ENCODE results near the gene EXOG. TPM values are rescaled to one million over a fixed set of nuclear protein-coding genes. Genes with fewer than 3 reads are reported as not detected.
A peak's percentile ranks its signal among the peaks of the same experiment; 100 is the strongest.

The EXOG gene
- total RNA-seq, 1 experiment from 2014 or later = 5.1 TPM

DNA sequence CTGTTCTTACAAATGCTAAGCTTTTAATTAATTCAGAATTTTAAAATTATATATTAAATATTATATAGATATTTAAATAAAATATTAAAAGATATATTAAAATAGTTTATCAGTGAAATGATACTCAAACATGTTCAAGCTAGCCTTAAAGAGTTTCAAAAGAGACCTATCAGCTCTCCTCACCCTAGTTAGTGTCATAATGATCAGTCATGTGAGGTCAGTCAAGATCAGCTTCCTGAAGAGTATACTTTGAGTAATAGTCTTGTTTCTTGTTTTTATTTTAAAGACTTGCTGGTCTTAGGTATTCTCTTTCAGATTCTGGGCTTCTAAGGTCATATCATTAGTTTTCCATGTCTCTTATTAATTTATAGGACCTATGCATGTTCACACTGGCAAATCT, 14.5 kb downstream of the EXOG start:
- DNase-seq (ENCODE audit: low spot score) = no peak

DNA sequence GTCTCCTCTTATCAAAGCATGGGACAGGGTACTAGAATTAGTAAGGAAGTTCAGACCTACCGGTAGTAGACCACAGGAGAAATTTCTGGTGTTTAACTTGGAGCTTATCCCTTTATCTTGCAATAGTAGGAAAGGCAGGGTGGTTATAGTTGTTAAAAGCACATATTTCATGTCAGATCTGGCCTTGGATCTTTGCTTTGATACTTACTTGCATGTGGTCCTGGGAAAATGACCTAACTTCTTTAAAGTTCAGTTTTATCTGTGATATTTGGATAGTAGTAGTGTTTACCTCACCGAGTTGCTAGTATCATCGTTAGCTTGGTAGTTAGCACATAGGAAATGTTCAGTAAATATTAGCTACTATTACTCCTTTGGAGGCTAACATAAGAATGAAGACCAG, 15.4 kb downstream of the EXOG start:
- no peak for DNase-seq (ENCODE audit: low spot score)

DNA sequence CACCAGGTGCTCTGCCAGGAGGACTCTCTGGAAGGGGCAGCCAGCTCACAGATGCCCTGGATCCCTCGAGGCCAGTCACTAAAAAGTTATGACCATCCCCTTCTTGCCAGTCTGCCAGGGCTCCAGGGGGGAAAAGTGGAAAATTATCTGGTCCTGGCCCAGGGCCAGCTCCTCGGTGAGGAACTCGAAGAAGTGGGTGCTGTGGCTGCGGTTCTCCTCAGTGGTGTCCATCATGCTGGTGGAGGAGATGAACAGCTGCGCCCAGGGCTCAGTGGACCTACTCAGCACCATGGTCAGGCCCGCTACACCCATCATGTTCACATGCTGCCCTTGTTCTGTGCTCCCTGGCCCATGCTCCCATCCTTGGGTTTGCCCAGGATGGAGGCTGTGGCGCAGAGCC, 19.2 kb downstream of the EXOG start:
- no peak for DNase-seq (ENCODE audit: low spot score)

DNA sequence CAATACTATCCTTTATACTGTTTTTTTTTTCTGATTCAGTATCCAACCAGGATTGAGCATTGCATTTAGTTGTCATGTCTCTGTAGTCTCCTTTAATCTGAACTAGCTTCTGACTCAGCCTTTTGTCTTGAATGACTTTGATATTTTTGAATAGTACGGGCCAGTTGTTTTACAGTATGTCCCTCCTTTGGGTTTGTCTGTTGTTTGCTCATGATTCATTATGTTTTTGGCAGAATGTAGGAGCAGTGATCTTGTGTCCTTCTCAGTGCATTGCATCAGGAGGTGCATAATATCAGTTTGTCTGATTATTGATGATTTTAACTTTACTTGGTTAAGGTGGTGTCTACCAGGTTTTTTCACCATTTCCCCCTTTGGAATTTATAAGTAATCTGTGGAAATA, 20.5 kb downstream of the EXOG start:
- DNase-seq (ENCODE audit: low spot score) = no peak

DNA sequence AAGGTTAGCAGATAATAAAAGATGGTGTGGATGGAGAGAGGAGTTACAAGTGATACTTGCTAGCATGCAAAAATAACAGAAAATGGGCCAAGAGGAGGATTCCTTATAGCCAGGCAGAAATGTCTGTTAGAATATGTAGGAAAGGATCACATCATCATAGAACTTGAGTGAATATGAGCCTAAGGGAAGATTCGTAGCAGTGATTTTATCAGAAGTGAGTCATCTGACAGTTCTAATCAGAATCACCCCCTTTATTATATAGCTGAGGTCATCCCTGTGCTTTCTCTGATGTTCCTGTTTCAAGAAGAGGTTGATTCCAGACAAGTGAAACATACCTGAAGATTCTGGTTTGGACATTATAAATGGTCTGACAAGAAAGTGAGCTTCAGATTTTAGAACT, 22.9 kb downstream of the EXOG start:
- no peak for DNase-seq (ENCODE audit: low spot score)

DNA sequence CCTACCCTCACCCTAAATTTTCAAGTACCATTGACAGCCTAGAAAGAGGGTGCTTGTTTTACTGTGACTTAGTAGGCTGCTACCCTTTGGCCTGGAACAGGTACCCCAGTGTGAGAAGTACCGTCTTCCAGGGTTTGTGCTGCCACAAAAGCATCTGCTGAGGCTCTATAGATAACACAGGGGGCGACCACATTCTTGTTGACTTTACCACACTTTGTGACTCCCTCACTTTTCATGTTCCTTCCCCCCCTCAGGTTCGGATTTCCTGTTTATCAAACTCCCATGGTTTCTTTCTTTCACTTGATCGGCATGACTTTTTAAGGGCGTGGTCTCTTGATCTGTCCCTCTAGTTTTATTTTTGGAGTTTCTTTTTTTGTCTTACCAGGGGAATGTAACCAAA, 23.5 kb downstream of the EXOG start:
- DNase-seq (ENCODE audit: low spot score) = no peak

DNA sequence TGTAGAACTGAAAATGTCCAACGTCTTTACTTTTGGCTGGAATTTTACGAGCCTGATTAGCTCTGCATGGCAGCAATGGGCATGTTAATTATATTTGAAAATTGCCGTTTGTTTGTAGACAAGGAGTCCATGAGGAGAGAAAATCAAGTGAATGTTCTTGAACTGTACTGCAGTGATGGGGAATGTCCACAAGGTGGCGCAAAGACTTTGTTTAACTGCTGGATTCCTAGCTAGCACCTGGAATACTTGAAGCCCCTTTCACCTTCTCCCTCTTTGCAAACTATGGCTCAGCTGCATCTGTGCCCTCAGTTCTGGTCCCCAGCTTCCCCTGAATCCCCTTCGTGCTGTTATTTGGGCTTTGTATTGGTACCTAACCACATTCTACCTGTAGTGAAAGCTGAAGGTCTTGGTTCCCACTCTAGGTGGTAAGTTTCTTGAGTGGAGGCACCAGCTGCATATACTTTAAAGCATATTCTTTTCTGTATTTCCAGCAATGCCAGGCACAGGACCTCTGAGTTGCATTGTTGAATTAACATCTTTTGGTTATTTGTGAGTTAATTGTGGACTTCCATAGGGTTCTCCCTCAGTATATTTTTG, 25.3 kb downstream of the EXOG start:
- DNase-seq (ENCODE audit: low spot score) = peak; percentile 78

DNA sequence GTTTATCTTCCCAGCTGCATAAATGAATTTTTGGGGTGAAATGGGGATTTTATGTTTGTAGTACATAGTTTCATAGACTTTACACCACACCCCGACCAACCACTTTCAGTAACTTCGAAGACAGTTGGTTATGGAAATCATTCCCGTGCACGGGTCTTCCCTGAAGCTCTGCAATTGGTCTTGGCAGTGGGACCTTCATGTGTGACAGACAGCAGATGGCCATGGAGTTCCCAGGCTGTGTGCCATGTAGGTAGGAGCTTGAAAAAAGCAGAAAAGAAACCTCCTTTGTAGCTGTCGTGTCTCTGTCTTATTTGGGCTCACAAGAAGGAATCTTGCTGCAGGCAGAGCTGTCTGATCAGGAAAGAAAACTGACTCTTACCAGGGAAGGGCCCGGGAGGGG, 25.9 kb downstream of the EXOG start:
- no peak for DNase-seq (ENCODE audit: low spot score)

DNA sequence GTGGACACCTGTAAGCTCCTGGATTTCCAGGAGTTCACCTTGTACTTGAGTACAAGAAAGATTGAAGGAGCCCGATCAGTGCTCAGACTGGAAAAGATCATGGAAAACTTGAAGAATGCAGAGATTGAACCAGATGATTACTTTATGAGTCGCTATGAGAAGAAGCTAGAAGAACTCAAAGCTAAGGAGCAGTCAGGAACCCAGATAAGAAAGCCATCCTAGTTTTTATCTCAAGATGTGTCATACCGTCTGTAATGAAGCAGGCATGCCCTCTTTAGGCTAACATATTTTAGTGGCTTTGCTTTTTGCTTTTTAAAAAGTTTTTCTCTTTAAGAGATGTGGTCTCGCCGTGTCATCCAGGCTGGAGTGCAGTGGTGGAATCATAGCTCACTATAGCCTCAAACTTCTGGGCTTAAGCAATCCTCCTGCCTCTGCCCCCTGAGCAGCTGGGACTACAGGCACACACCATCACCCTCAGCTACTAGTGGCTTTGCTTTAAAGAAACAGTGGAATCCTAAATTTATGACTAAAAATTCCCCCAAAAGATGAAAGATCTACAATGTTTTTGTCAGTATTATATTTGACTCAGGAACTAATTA, 28.1 kb downstream of the EXOG start:
- no peak for DNase-seq (ENCODE audit: low spot score)

DNA sequence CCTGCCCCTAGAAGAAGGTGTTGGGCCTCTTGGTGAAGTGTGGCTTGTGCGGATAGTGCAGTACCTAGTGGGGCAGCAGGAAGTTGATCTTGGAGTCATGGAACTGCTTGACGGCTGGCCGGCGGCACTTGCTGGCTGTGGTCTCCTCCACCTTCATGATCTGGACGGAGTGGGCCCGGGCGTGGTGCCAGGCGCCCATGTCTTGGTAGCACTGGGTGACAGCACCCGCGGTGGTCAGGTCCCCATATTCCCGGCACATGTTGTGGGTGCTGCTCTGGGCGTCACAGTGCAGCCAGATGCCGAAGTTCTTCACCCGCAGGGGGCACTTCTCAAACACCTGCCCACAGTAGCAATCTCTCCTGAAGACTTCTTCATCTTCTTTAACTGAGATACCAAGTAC, 30.7 kb downstream of the EXOG start:
- DNase-seq (ENCODE audit: low spot score) = no peak

DNA sequence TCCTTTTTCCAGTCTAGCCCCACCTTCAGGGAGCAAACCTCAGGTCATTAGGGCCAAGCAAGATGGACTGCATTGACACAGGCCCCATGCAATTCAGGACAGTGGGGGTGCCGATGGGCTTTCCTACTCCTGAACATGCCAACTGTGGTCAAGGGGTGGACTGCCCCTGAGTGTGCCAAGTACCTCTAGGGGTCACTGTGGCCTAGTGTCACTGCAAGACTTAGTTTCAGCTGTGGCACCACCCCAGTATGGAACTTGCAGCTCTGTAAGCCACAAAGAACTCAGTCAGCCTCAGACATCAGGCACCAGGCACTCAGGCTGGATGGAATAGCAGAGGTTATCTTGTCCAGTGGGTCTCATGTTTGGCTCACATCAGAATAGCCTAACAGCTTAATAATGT, 32.3 kb downstream of the EXOG start:
- peak; percentile 8 for DNase-seq (ENCODE audit: low spot score)

DNA sequence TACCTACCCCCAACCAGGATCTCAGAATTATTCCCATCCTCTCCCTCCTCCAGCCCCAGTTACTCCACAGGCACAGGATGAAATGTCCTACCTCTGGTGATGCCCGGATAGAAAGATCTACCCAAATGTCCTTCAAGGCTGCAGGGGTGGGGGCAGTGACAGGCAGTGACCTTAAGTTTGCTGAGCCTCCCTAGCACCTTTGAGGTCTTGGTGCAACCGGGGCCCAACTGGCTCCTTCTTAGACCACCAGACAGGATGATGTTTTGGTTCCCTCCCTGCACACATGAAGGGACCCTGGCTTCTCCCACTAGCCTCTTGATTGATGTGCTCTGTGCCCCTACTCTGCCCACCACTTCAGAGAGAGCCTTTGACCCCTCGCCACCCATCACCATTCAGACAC, 36.4 kb downstream of the EXOG start:
- no peak for DNase-seq (ENCODE audit: low spot score)

DNA sequence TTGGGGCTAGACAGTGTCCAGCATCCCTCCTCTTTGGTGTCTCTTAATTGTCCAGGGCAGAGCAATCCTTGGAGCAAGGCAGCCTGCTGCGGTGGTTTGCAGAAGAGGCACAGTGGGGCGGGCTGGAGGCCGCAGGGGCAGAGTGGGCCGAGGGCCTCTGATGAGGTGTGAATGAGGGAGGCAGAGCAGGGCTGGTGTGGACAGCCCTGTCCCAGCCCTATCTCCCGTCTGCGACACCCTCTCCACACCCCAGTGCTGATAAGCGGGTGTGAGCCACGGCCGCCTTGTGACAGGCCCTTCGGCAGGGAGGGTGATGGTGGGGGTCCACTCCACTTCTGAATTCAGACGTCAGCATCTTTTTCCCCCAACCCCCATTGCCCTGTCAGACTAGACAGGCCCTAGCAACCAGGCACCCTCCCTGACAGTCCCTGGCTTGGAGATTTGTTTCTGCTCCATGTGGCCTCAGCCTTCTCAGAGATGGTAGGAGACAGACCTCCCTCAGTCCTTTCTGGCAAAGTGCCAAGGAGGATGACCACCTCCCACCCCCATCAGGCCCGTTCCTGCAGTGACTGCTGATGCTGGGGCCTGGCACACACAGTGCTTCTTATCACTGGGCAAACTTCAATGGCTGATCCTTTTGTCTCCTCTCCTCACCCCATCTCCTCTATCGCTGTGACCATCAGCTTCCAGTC, 37.3 kb downstream of the EXOG start:
- DNase-seq (ENCODE audit: low spot score) = no peak

DNA sequence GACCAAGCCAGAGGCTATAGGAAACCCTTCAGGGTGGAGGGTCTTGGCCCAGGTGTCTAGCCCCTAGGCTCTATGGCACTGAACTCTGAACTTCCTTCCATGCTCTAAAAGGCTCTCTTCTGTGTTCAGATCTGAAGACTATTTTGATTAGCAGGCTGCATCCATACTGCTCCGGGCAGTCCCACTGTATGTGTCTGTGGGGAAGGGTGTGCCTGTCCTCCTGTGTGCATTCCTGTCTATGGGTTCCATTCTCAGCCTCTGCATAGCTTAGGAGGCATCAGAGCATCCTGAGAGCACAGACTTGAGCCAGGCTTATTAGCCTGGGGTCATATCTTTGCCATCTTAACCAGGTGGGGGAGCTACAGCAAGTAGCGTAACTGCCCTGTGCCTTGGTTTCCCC, 38.0 kb downstream of the EXOG start:
- DNase-seq (ENCODE audit: low spot score) = no peak

DNA sequence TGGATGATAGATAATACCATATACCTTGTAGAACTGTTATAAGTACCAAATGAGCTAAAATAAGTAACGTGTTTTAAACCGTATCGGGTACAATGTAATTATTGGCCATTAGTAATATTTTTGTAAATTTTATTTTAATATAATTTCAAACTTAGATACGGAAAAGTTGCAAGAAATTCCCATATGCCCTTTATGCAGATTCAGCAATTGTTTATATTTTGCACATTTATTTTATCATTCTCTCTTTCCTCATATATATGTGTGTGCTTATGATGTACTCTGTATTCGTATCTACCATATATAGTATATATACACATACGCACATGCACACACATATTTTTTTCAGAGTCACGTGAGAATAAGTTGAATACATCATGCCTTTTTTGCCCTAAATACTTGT, 38.5 kb downstream of the EXOG start:
- DNase-seq (ENCODE audit: low spot score) = no peak

DNA sequence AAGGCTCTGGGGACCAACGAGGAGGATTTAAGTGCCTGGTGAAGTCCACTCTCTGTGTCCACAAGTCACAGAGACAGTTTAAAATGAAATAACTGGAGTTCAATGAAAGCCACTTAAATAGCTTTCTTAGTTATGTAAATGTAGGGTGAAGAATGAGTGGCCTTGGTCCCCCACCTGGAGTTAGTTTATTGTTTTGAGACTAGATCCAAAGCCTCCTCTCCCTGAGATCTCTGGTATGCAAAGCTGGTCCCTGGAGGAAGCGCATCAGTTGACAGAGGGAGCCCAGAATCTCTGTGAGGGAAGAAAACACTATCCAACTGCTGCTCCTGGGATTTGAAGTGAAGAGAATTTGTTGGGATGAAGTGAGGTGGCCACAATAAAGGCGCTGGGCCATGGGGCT, 40.5 kb downstream of the EXOG start:
- DNase-seq (ENCODE audit: low spot score) = no peak

DNA sequence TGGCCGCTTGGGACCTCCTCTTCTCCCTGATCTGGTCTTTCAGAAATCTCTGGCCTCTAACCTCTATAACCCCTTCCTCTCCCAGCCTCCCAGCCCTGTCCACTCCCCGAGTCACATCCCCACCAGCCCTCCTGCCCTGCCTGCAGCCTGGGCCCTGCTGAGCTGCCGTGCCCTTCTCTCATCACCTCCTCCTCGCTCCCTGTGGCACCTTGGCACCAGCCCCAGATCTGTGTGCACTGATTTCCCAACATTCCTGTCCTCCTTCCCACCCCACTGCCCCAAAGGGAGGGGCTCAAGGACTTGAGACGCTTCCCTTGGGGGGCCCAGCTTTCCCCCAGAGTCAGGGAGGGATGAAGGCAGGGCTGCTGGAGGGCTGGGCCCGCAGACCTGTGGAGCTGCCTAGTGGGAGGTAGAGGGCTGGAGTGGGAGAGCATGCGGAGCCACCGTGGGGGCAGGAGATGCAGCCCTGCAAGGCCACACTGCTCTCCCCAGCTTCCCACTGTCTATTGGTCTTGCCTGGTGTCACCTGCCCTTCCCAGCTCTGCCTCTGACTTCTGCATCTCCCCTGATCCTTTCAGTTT, 42.7 kb downstream of the EXOG start:
- DNase-seq (ENCODE audit: low spot score) = no peak

DNA sequence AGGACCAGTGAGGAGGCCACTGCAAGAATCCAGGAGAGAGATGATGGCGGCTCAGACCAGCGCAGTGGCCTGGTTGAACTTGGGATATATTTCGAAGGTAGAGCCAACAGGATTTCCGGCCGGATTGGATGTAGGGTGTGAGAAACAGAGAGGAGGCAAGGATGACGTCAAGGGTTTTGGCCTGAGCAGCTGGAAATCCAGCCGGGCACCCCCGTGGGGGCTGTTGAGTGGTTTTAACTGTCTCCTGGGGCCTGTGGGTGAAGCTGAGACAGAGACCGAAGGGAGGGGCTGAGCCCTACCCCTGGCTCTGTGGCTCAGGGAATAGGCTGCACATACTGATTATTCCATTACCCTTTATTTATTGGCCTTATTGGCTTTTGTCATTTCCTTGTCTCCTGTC, 45.7 kb downstream of the EXOG start:
- no peak for DNase-seq (ENCODE audit: low spot score)

DNA sequence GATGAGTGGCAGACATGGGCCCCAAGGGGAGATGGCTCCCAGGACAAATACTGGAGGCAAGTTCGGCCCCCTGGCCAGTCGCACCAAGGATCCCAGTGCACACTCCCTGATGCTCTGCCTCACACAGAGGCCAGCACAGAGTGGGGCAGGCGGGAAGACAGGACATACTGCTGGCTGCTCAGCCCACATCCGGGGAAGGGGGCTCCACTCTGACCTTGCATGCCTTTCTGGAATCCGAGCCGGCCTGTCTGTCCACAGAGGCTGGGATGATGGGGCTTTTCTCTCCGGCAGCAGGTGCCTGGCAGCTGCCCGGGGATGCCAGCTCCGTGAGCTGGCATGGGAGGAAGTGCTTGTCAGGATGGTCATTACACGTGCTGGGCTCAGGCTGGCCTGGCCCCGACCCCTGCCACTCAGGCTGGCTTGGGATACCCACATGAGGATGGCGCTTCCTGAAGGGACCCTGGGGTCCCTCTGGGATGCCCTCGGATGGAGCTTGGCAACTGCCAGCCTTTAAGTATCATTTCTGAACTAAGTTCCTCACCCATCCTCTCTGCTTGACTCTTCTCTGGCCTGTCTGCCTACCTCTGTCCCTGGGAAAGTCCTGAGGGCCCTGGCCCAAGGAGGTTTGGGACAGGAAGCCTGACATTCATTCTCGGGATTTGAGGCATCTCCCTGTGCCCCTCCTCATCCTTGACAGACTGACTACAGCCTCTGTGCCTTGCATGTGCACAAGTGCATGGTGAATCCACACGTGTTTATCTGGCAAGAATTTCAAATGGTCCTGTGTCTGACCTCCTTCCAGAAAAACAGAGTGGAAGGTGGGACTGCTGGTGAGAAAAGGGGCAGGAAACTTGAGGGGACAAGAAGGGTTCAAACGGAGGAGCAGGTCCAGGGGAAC, 46.5 kb downstream of the EXOG start:
- no peak for DNase-seq (ENCODE audit: low spot score)

DNA sequence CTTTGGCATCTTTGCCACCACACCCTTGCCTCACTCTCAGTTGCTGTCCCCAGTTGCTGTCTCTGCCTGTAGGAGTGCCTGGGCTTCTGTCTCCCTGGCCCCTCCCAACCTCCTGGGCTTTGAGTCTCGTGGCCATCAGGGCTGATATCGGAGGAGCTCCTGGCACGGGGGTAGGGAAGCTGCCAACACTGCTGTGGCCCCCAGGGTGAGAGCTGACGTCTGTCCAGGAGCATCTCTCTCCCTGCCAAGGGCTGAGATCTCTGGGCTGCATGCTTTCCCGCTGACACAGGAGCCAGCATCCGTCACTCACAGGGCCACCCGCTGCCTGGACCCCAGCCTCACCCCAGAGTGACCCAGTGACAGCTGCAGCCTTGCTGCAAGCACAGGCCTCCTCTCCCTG, 47.4 kb downstream of the EXOG start:
- no peak for DNase-seq (ENCODE audit: low spot score)

DNA sequence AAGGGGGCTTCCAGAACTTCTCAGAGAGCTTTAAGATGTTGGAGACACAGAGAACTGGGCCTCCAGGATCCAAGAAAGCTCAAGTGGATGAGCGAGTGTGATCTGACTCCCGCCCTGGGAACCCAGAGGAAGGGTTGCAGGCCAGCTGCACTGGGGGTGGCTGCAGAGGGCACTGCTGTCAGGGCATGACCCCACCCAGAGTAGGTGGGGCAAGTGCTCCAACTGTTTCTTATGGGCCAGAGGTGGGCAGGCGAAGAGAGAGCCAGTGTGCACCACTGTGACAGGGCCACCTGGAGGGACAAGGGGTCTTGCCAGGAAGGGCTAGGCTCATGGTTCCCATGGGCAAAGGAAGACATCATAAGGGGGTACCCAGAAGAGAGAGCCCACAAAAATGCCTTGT, 48.8 kb downstream of the EXOG start:
- DNase-seq (ENCODE audit: low spot score) = no peak

DNA sequence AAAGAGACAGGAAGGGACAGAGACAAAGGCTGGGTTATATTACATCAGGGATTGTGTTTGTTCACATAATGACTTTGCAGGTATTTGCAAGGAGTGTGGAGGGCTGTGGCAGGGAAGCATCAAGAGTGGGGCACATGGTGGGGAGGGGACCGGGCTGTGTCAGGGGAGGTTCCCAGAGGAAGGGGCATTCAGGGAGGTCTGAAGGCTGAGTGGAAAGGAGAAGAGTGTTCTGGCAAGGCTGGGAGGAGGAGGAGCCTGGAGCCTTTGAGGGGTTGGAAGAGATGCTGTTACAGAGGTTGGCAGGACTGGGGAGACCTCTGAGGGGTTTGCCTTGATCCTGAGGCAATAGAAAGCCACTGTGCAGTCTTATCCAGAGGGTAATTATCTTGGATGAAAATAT, 49.4 kb downstream of the EXOG start:
- no peak for DNase-seq (ENCODE audit: low spot score)

Measured in HT-29 (cell line).